IMR-90 (cell line): ENCODE measurements around the gene GNB1L. TPM values are rescaled to one million over a fixed set of nuclear protein-coding genes. Genes with fewer than 3 reads are reported as not detected.
A peak's percentile ranks its signal among the peaks of the same experiment; 100 is the strongest.

Source experiments
- CHD1 ChIP-seq: IDR thresholded peaks from 2 replicates; pipeline ENCODE4 v1.6.1; 2012; ENCODE audit warnings: low read depth, low read length, improper control_type of control experiment
- CTCF ChIP-seq: conservative IDR thresholded peaks from 2 replicates; pipeline ENCODE4 v1.5.1; 2012; ENCODE audit warnings: mild to moderate bottlenecking, low read depth, low read length, improper control_type of control experiment
- NFE2L2 ChIP-seq: fragments of 150-350 bp; IDR thresholded peaks from 2 replicates; pipeline ENCODE4 v1.6.1; 2016; ENCODE audit warnings: low read depth, mild to moderate bottlenecking, low read length
- RAD21 ChIP-seq: IDR thresholded peaks from 2 replicates; pipeline ENCODE4 v1.6.1; 2012; ENCODE audit warnings: low read length, improper control_type of control experiment
- SMC3 ChIP-seq: fragments of 150-350 bp; IDR thresholded peaks from 2 replicates; pipeline ENCODE4 v1.6.1; 2016; ENCODE audit warnings: low read depth, mild to moderate bottlenecking, antibody characterized with exemption, low read length, moderate library complexity
- polyA plus RNA-seq, 3 experiments: library from polyadenylated mRNA; depleted of rRNA; stranded (reverse); fragments of >200 nt; gene quantifications; 2 replicates each; pipeline ENCODE4 v1.2.3, GENCODE V29; 2012; ENCODE audit warnings: low replicate concordance in 1 of 3
- total RNA-seq: library from RNA; depleted of rRNA; stranded (reverse); fragments of >200 nt; gene quantifications from 2 replicates; pipeline ENCODE4 v1.2.3, GENCODE V29; 2012

The GNB1L gene
- total and polyA plus RNA-seq, 2 of the 4 experiments (the other 2 are of a cell fraction), result 2.5 to 4.4 TPM

DNA sequence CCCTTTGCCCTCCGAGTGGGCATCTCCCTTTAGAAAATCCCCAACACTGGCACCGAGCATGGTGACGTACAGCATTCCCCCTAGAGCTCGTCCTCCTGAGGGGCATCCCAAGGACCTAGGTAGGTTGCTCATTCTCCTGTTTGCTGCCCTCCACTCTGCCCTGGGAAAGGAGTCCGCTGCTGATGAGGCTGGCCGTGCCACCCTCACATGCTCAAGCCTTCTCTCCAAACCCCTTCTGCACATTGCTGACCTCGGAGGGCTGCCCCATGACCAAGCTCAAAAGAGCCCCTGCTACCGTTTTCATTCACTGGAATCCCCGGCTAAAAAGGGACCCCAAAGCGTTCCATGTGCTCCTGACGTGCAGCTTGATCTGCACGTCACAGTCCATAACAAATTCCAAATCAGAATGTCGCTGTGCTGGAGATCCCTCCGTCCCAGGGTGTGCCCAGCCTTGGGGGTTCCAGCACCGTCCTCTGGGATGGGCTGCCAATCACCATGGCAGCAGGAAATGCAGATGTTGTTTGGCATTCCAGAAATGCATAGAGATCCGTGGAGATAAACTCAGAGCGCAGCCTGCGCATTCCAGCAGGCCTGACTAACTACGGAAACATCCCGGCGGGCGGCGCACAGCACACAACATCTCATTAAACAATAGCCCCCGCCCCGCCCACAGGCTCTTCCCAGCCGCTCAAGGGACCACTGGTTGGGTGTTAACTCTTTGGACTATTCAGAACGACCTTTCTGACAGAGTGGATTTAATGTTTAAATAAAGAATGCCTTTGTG, 26.3 kb upstream of the GNB1L start (continued):
- TF ChIP-seq CHD1 (no peak), CTCF (no peak), NFE2L2 (no peak), RAD21 (no peak), SMC3 (0 out of 2 replicates have a peak, but pooled peaks have one; percentile 4)
